Mucosa of gallbladder (tissue), 1 donor: Measurements from ENCODE around the gene RXRA. TPM values are rescaled to one million over a fixed set of nuclear protein-coding genes. Genes with fewer than 3 reads are reported as not detected.

ENCODE experiments used
- DNase-seq: peaks from one replicate; pipeline ENCODE4 v3.0.0-alpha.2; 2020; ENCODE audit warnings: low spot score
- total RNA-seq: library from RNA; stranded (reverse); gene quantifications from one replicate; pipeline ENCODE4 v1.2.1, GENCODE V29; 2021
- donor health status: DM: no; HTN: no; CAD: no.

Gene RXRA
- total RNA-seq, result 106 TPM

GRCh38 chr9:134325813-134326723 lies at the start of gene RXRA:
RXRA (plus strand) TSS chr9:134326455; CDS start chr9:134326632, 177 bp downstream.
- peak; percentile 86 for DNase-seq

- DNase-seq, result no peak
Measured at GRCh38 chr9:134278286-134278685, 48.0 kb upstream of the RXRA start.

GRCh38 chr9:134278974-134279640 lies 47.1 kb upstream of the RXRA start:
- DNase-seq, result no peak

- DNase-seq, result no peak
Measured at GRCh38 chr9:134282138-134282650, 44.1 kb upstream of the RXRA start.

GRCh38 chr9:134283111-134283515 lies 43.1 kb upstream of the RXRA start:
- DNase-seq, result peak; percentile 84

- no peak for DNase-seq
Measured at GRCh38 chr9:134283692-134284265, 42.5 kb upstream of the RXRA start.

- DNase-seq, result peak; percentile 67
Measured at GRCh38 chr9:134284273-134284672, 42.0 kb upstream of the RXRA start.

- no peak for DNase-seq
Measured at GRCh38 chr9:134284741-134285140, 41.5 kb upstream of the RXRA start.

- DNase-seq, result no peak
Measured at GRCh38 chr9:134285215-134285845, 40.9 kb upstream of the RXRA start.

- no peak for DNase-seq
Measured at GRCh38 chr9:134286471-134287245, 39.6 kb upstream of the RXRA start.

GRCh38 chr9:134287591-134288491 lies 38.4 kb upstream of the RXRA start:
- DNase-seq, result no peak

GRCh38 chr9:134288746-134289145 lies 37.5 kb upstream of the RXRA start:
- DNase-seq, result no peak

- no peak for DNase-seq
Measured at GRCh38 chr9:134289241-134289875, 36.9 kb upstream of the RXRA start.

GRCh38 chr9:134290603-134291451 lies 35.4 kb upstream of the RXRA start:
- DNase-seq, result no peak

GRCh38 chr9:134291452-134291881 lies 34.8 kb upstream of the RXRA start:
- DNase-seq, result no peak

- DNase-seq, result no peak
Measured at GRCh38 chr9:134291961-134292871, 34.0 kb upstream of the RXRA start.

- DNase-seq, result no peak
Measured at GRCh38 chr9:134293031-134293521, 33.2 kb upstream of the RXRA start.
